GM23248 (cell line): ENCODE results near the gene LYZL2. TPM values are rescaled to one million over a fixed set of nuclear protein-coding genes. Genes with fewer than 3 reads are reported as not detected.
A peak's percentile ranks its signal among the peaks of the same experiment; 100 is the strongest.
"Not testable (repeated sequence)": the region's sequence is repeated elsewhere in the genome, so short reads cannot be mapped to it uniquely, and the experiment has no call there.

Experiments used
- DNase-seq: peaks from one replicate; pipeline ENCODE4 v3.0.0-alpha.2; 2015
- H2AFZ ChIP-seq: fragments of 200-600 bp; sonication (generic); 2 replicates; pipeline ENCODE4 v1.6.1; 2016; ENCODE audit warnings: antibody characterized with exemption
- H3F3A ChIP-seq: fragments of 200-600 bp; sonication (generic); 2 replicates; pipeline ENCODE4 v1.6.1; 2016; ENCODE audit warnings: mild to moderate bottlenecking, antibody characterized with exemption, mixed run types; ENCODE audit not compliant: insufficient read depth
- H3K27ac ChIP-seq: fragments of 200-600 bp; sonication (generic); 2 replicates; pipeline ENCODE4 v1.5.1; 2016; ENCODE audit warnings: mild to moderate bottlenecking
- H3K27me3 ChIP-seq: fragments of 200-600 bp; sonication (generic); replicated peaks from 2 replicates; pipeline ENCODE4 v1.6.1; 2016; ENCODE audit warnings: mild to moderate bottlenecking; ENCODE audit not compliant: insufficient read depth
- H3K36me3 ChIP-seq: fragments of 200-600 bp; sonication (generic); 2 replicates; pipeline ENCODE4 v1.6.1; 2016; ENCODE audit warnings: low read depth, mild to moderate bottlenecking
- H3K4me1 ChIP-seq: fragments of 200-600 bp; sonication (generic); 2 replicates; pipeline ENCODE4 v1.6.1; 2016; ENCODE audit warnings: mild to moderate bottlenecking; ENCODE audit not compliant: insufficient read depth
- H3K4me2 ChIP-seq: fragments of 200-600 bp; sonication (generic); one replicate; pipeline ENCODE4 v1.6.1; 2016; ENCODE audit warnings: mild to moderate bottlenecking; ENCODE audit not compliant: unreplicated experiment
- H3K4me3 ChIP-seq: fragments of 200-600 bp; sonication (generic); 2 replicates; pipeline ENCODE4 v1.5.1; 2016; ENCODE audit warnings: mild to moderate bottlenecking
- H3K79me2 ChIP-seq: fragments of 200-600 bp; sonication (generic); 2 replicates; pipeline ENCODE4 v1.6.1; 2016; ENCODE audit warnings: mild to moderate bottlenecking; ENCODE audit not compliant: insufficient read depth
- H3K9ac ChIP-seq: fragments of 200-600 bp; sonication (generic); 2 replicates; pipeline ENCODE4 v1.6.1; 2016; ENCODE audit warnings: mild to moderate bottlenecking
- H3K9me2 ChIP-seq: fragments of 200-600 bp; sonication (generic); 2 replicates; pipeline ENCODE4 v1.6.1; 2016; ENCODE audit warnings: mixed run types, mild to moderate bottlenecking, moderate library complexity; ENCODE audit not compliant: insufficient read depth
- H3K9me3 ChIP-seq: fragments of 200-600 bp; sonication (generic); one replicate; pipeline ENCODE4 v1.6.1; 2017; ENCODE audit warnings: low read depth
- H4K20me1 ChIP-seq: fragments of 200-600 bp; sonication (generic); 2 replicates; pipeline ENCODE4 v1.6.0; 2016; ENCODE audit not compliant: insufficient read depth
- EZH2 ChIP-seq: fragments of 200-600 bp; sonication (generic); IDR thresholded peaks from 2 replicates; pipeline ENCODE4 v1.6.1; 2018; ENCODE audit warnings: antibody characterized with exemption, mild to moderate bottlenecking; ENCODE audit not compliant: insufficient read depth, poor library complexity, severe bottlenecking
- EZH2phosphoT487 ChIP-seq: fragments of 200-600 bp; sonication (generic); IDR thresholded peaks from 2 replicates; pipeline ENCODE4 v1.6.1; 2018; ENCODE audit warnings: antibody characterized with exemption, moderate library complexity, mild to moderate bottlenecking, low read depth; ENCODE audit not compliant: insufficient read depth
- WGBS, 2 experiments: methylation state at CpG; one replicate each; pipeline ENCODE4 v1.1.6; 2015 to 2017; ENCODE audit warnings: low lambda C conversion rate in 2 of 2, low coverage in 1 of 2; ENCODE audit errors: missing lambda C conversion rate in 2 of 2; 5-methylcytosine and 5-hydroxymethylcytosine counted together
- in situ Hi-C: fragments of 300-500 bp; cut with MboI; formaldehyde crosslinking; loops from 2 replicates; pipeline ENCODE4 v1.15.0; 2020
- polyA plus RNA-seq: library from polyadenylated mRNA; unstranded; fragments of >200 nt; fragmentation: Nextera tagmentation; extraction: Ambion mirVana; gene quantifications from 2 replicates; pipeline ENCODE4 v1.2.1, GENCODE V29; 2016
- total RNA-seq: library from RNA; depleted of rRNA; stranded (reverse); fragments of >200 nt; shearing (Covaris generic); gene quantifications from 2 replicates; pipeline ENCODE4 v1.2.3, GENCODE V29; 2014; rRNA removed

Gene LYZL2
- total RNA-seq (not detected in 2 replicates), polyA plus RNA-seq (not detected in 2 replicates)

- Histone ChIP-seq H3K79me2 (no peaks in the 10 kb centered on the region), H2AFZ (0 out of 2 replicates have a peak within 1 kb of the TSS, but pooled peaks have one; percentile 18), H3K4me3 (no peak within 1 kb of the TSS), H3K4me1 (peaks cover 18% of the 10 kb centered on the region), H3K4me2 (peak within 1 kb of the TSS; percentile 15), H3K9me2 (no peaks in the 10 kb centered on the region), H3K9ac (no peak within 1 kb of the TSS), H3K36me3 (no peaks in the 10 kb centered on the region), H3K9me3 (no peaks in the 10 kb centered on the region), H3F3A (peaks cover 17% of the 10 kb centered on the region), H3K27me3 (no peaks in the 10 kb centered on the region), H4K20me1 (no peaks in the 10 kb centered on the region), H3K27ac (peak within 1 kb of the TSS; percentile 41)
- TF ChIP-seq EZH2 (no peak), EZH2phosphoT487 (no peak)
- no peak for DNase-seq
- WGBS, 2 experiments, result 93 to 95% methylated on average over 6 of the region's 6 CpGs
- in situ Hi-C loops, result no loop called here
Observed at GRCh38 chr10:30629653-30630052, at the start of gene LYZL2. LYZL2 (minus strand) TSS chr10:30629753; CDS start chr10:30626915, 2,838 bp downstream.

- H2AFZ ChIP-seq, DNase-seq, H3K9ac ChIP-seq, H3K27me3 ChIP-seq, H4K20me1 ChIP-seq, H3K4me3 ChIP-seq, H3K27ac ChIP-seq, H3K9me3 ChIP-seq, in situ Hi-C loops, H3K79me2 ChIP-seq, H3K4me2 ChIP-seq, H3K36me3 ChIP-seq, H3K9me2 ChIP-seq: not testable (repeated sequence)
- H3F3A ChIP-seq, result peaks cover 16% of the 10 kb centered on the region
- peaks cover 12% of the 10 kb centered on the region for H3K4me1 ChIP-seq
- WGBS, 2 experiments, result 87 to 100% methylated on average over 1 to 3 of the region's 7 CpGs
Observed at GRCh38 chr10:30677616-30678015, 48.1 kb upstream of the LYZL2 start.

GRCh38 chr10:30677146-30677545, 47.6 kb upstream of the LYZL2 start:
- H3K79me2 ChIP-seq, H3K27me3 ChIP-seq, H3K27ac ChIP-seq, DNase-seq, H3K4me3 ChIP-seq, H3K4me2 ChIP-seq, H3K9me2 ChIP-seq, H3K4me1 ChIP-seq, H3K36me3 ChIP-seq, H3K9me3 ChIP-seq, H4K20me1 ChIP-seq, H2AFZ ChIP-seq, in situ Hi-C loops, H3K9ac ChIP-seq: not testable (repeated sequence)
- peaks cover 19% of the 10 kb centered on the region for H3F3A ChIP-seq
- WGBS, 2 experiments, result 74 to 91% methylated on average over 2 to 3 of the region's 3 CpGs

GRCh38 chr10:30675791-30676718, 46.5 kb upstream of the LYZL2 start:
- H3K9ac ChIP-seq, result no peak overlapping the region
- no peak overlapping the region for H3K4me2 ChIP-seq
- H2AFZ ChIP-seq, result no peak overlapping the region
- no peak overlapping the region for H3K27ac ChIP-seq
- H3F3A ChIP-seq, result peaks cover 8% of the 10 kb centered on the region
- 90 to 92% methylated on average over 11 to 13 of the region's 13 CpGs for WGBS, 2 experiments
- no peaks in the 10 kb centered on the region for H3K9me3 ChIP-seq
- in situ Hi-C loops, result no loop called here
- no peak for DNase-seq
- H4K20me1 ChIP-seq, result no peaks in the 10 kb centered on the region
- H3K79me2 ChIP-seq, result no peaks in the 10 kb centered on the region
- H3K4me3 ChIP-seq, result no peak overlapping the region
- no peaks in the 10 kb centered on the region for H3K9me2 ChIP-seq
- H3K4me1 ChIP-seq, result no peaks in the 10 kb centered on the region
- no peaks in the 10 kb centered on the region for H3K27me3 ChIP-seq
- TF ChIP-seq EZH2phosphoT487 (no peak), EZH2 (no peak)
- H3K36me3 ChIP-seq, result no peaks in the 10 kb centered on the region
